ENCODE measurements around the gene EZH1.

EZH1 gene

GRCh38 chr17:42655528-42655927, 89.3 kb downstream of the EZH1 start:
- FAIRE-seq (no peak), DNase-seq (ENCODE audit: insufficient read length) (no peak)
- TF ChIP-seq POLR2AphosphoS5 (IDR thresholded peaks at IDR 0.05; ENCODE audit: low read depth, low read length), result no peak
- no peak for TF ChIP-seq TAF1 (IDR thresholded peaks at IDR 0.05; ENCODE audit: borderline replicate concordance, low read depth, low read length)
- no peak for TF ChIP-seq POLR2A (IDR thresholded peaks at IDR 0.05; ENCODE audit: low read depth, low read length)

DNA sequence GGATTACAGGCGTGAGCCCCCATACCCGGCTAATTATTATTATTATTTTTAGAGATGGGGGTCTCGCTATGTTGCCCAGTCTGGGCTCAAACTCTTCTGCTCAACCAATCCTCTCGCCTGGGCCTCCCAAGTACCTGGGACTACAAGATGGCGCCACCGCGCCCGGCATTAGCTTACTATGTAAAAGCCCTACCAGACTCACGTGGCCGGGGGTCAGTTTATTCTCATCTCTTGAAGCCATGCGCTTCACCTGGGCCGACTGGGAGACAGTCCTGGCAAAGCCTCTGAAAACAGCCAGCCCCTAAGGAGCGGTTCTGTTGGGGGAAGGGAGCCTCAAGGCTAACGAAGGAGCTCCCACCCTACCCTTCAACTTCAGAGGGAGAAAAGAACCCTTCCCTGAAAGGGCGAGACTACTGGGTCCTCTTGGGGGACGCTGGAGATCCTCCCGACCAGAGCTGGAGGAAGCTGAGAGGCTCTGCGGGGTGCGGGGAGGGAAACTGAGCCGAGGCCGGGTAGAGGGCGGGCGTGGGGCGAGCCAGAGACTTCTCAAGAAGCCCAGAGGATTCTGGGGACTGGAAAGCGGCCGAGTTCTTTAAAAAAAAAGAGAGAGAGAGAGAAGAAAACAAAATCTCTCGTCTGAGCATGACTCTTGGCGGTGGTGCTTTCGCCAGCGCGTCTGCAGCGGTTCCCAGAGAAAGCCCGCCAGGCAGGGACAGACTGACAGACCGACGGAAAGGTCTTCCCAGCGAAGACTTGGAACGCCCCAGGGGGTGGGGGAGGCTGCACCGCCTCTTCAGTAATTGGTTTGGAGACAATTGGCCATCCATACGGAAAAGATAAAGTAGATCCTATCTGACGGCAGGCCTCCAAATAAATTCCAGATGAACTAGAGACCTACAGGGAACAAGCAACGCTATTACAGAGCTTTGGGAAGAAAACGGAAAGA, 91.4 kb downstream of the EZH1 start:
- DNase-seq (ENCODE audit: insufficient read length) (no peak), FAIRE-seq (no peak)

DNA sequence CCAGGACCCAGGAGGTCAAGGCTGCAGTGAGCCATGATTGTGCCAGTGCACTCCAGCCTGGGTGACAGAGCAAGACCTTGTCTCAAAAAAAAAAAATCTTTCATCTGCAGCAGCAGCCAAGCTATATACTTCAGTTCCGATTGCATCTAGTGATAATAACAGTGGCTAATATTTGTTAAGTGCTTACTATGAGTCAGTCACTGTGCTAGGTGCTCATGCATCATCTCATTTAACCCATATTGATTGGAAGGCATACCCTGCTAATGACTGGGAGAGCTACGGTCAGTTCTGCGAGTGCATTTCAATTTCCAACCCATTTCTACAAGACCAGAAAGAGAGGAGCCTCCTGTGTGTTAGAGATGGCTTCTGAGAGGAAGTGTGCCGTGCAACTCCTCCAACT, 93.4 kb downstream of the EZH1 start:
- TF ChIP-seq POLR2A (IDR thresholded peaks at IDR 0.05; ENCODE audit: low read depth, low read length), result no peak
- no peak for TF ChIP-seq TAF1 (IDR thresholded peaks at IDR 0.05; ENCODE audit: borderline replicate concordance, low read depth, low read length)
- no peak for TF ChIP-seq POLR2AphosphoS5 (IDR thresholded peaks at IDR 0.05; ENCODE audit: low read depth, low read length)
- no peak for FAIRE-seq

More for the DNA sequence above, 91.4 kb downstream of the EZH1 start:
- TF ChIP-seq POLR2A (IDR thresholded peaks at IDR 0.05; ENCODE audit: low read depth, low read length) (no peak), TAF1 (IDR thresholded peaks at IDR 0.05; ENCODE audit: borderline replicate concordance, low read depth, low read length) (no peak), POLR2AphosphoS5 (IDR thresholded peaks at IDR 0.05; ENCODE audit: low read depth, low read length) (no peak)

More for the DNA sequence above, 93.4 kb downstream of the EZH1 start:
- no peak for DNase-seq (ENCODE audit: insufficient read length)

Measured in GM12892 (cell line).